DND-41 (cell line): ENCODE measurements around the gene SIRPG.
A peak's percentile ranks its signal among the peaks of the same experiment; 100 is the strongest.

Experiments
- ATAC-seq: fragments of 200-7000 bp; cut with Tn5 transposase; 3 replicates; pipeline ENCODE4 v1.9.1; 2021; ENCODE audit warnings: low read depth; ENCODE audit not compliant: insufficient read depth
- DNase-seq: peaks from one replicate; pipeline ENCODE4 v3.0.0-alpha.2; 2020
- H2AFZ ChIP-seq: 2 replicates; pipeline ENCODE4 v1.6.0; 2012; ENCODE audit warnings: low read depth, low read length
- H3K27ac ChIP-seq: 2 replicates; pipeline ENCODE4 v1.5.1; 2012; ENCODE audit warnings: low read length, inconsistent platforms
- H3K27me3 ChIP-seq: fragments of 200-600 bp; sonication (generic); 2 replicates; pipeline ENCODE4 v1.6.0; 2012; ENCODE audit warnings: low read length, mild to moderate bottlenecking, inconsistent platforms; ENCODE audit not compliant: insufficient read depth, poor library complexity
- H3K36me3 ChIP-seq: 2 replicates; pipeline ENCODE4 v1.5.1; 2012; ENCODE audit warnings: low read length, inconsistent platforms; ENCODE audit not compliant: insufficient read depth
- H3K4me1 ChIP-seq: 2 replicates; pipeline ENCODE4 v1.5.1; 2012; ENCODE audit warnings: mild to moderate bottlenecking, low read length; ENCODE audit not compliant: insufficient read depth
- H3K4me2 ChIP-seq: 2 replicates; pipeline ENCODE4 v1.6.0; 2012; ENCODE audit warnings: mild to moderate bottlenecking, moderate library complexity, low read length, inconsistent platforms; ENCODE audit not compliant: insufficient read depth
- H3K4me3 ChIP-seq, 2 experiments: fragments of 200-600 bp in 1 of 2; shearing (Covaris generic) in 1 of 2; 2 replicates each; pipeline ENCODE4 v1.5.1; 2012 to 2016; ENCODE audit warnings: inconsistent platforms in 2 of 2, low read length in 2 of 2, mild to moderate bottlenecking in 2 of 2, low read depth in 1 of 2, moderate library complexity in 1 of 2
- H3K79me2 ChIP-seq: 2 replicates; pipeline ENCODE4 v1.6.0; 2012; ENCODE audit warnings: low read length, inconsistent platforms; ENCODE audit not compliant: insufficient read depth
- H3K9ac ChIP-seq: 2 replicates; pipeline ENCODE4 v1.6.0; 2012; ENCODE audit warnings: low read depth, mild to moderate bottlenecking, inconsistent platforms, low read length, moderate library complexity
- H3K9me3 ChIP-seq: 2 replicates; pipeline ENCODE4 v1.5.1; 2012; ENCODE audit warnings: low read length, moderate library complexity, mild to moderate bottlenecking, inconsistent platforms; ENCODE audit not compliant: insufficient read depth, severe bottlenecking
- H4K20me1 ChIP-seq: 2 replicates; pipeline ENCODE4 v1.6.0; 2012; ENCODE audit warnings: low read length; ENCODE audit not compliant: insufficient read depth
- CTCF ChIP-seq: IDR thresholded peaks from 2 replicates; pipeline ENCODE4 v1.5.1; 2012; ENCODE audit warnings: borderline replicate concordance, low read length, moderate library complexity, mild to moderate bottlenecking; ENCODE audit not compliant: poor library complexity, severe bottlenecking; ENCODE audit errors: extremely low read depth
- EZH2 ChIP-seq: IDR thresholded peaks from 3 replicates; pipeline ENCODE4 v1.6.1; 2012; ENCODE audit warnings: borderline replicate concordance, low read depth, mild to moderate bottlenecking, moderate library complexity, low read length, inconsistent platforms; ENCODE audit not compliant: severe bottlenecking

SIRPG gene

GRCh38 chr20:1702328-1702727 lies 44.7 kb upstream of the SIRPG start:
- Histone ChIP-seq H4K20me1 (no peaks in the 10 kb centered on the region), H2AFZ (no peak overlapping the region), H3K36me3 (no peaks in the 10 kb centered on the region), H3K9me3 (no peaks in the 10 kb centered on the region), H3K4me1 (peaks cover 17% of the 10 kb centered on the region), H3K4me3 (no peak overlapping the region), H3K4me2 (no peak overlapping the region), H3K9ac (no peak overlapping the region), H3K27me3 (no peaks in the 10 kb centered on the region), H3K79me2 (no peaks in the 10 kb centered on the region), H3K27ac (no peak overlapping the region)
- TF ChIP-seq EZH2 (no peak), CTCF (no peak)
- peak; percentile 73 for DNase-seq
- ATAC-seq, result peak; percentile 99

- Histone ChIP-seq H4K20me1 (no peaks in the 10 kb centered on the region), H3K27ac (no peak overlapping the region), H3K79me2 (no peaks in the 10 kb centered on the region), H3K36me3 (no peaks in the 10 kb centered on the region), H2AFZ (no peak overlapping the region), H3K4me1 (peaks cover 17% of the 10 kb centered on the region), H3K9me3 (no peaks in the 10 kb centered on the region), H3K4me3 (no peak overlapping the region), H3K4me2 (no peak overlapping the region), H3K9ac (no peak overlapping the region), H3K27me3 (no peaks in the 10 kb centered on the region)
- DNase-seq, result no peak
- no peak for TF ChIP-seq EZH2
- TF ChIP-seq CTCF, result no peak
- ATAC-seq, result no peak
Measured at GRCh38 chr20:1700990-1701389, 43.4 kb upstream of the SIRPG start.

GRCh38 chr20:1697592-1697991 lies 40.0 kb upstream of the SIRPG start:
- Histone ChIP-seq H3K79me2 (no peaks in the 10 kb centered on the region), H3K4me3 (no peak overlapping the region), H3K9me3 (no peaks in the 10 kb centered on the region), H3K36me3 (no peaks in the 10 kb centered on the region), H3K4me1 (peaks cover 12% of the 10 kb centered on the region), H3K4me2 (no peak overlapping the region), H3K27me3 (no peaks in the 10 kb centered on the region), H4K20me1 (no peaks in the 10 kb centered on the region), H3K9ac (no peak overlapping the region), H2AFZ (no peak overlapping the region), H3K27ac (no peak overlapping the region)
- no peak for DNase-seq
- TF ChIP-seq EZH2 (no peak), CTCF (no peak)
- ATAC-seq, result no peak

- no peaks in the 10 kb centered on the region for H3K36me3 ChIP-seq
- H3K4me1 ChIP-seq, result peaks cover 3% of the 10 kb centered on the region; the same call in 1 of the 2 replicates
- no peak overlapping the region for H3K4me3 ChIP-seq
- TF ChIP-seq EZH2, result no peak
- no peak for TF ChIP-seq CTCF
- no peak overlapping the region for H2AFZ ChIP-seq
- no peaks in the 10 kb centered on the region for H3K79me2 ChIP-seq
- H3K9me3 ChIP-seq, result no peaks in the 10 kb centered on the region
- H3K27me3 ChIP-seq, result no peaks in the 10 kb centered on the region
- no peak overlapping the region for H3K27ac ChIP-seq
- DNase-seq (no peak), ATAC-seq (peak; percentile 57; the same call in 2 of the 3 replicates)
- H3K9ac ChIP-seq, result no peak overlapping the region
- H3K4me2 ChIP-seq, result no peak overlapping the region
- H4K20me1 ChIP-seq, result no peaks in the 10 kb centered on the region
Measured at GRCh38 chr20:1696521-1697209, 39.1 kb upstream of the SIRPG start.
